ENCODE data around the gene C16orf74.
A peak's percentile ranks its signal among the peaks of the same experiment; 100 is the strongest.

DNA sequence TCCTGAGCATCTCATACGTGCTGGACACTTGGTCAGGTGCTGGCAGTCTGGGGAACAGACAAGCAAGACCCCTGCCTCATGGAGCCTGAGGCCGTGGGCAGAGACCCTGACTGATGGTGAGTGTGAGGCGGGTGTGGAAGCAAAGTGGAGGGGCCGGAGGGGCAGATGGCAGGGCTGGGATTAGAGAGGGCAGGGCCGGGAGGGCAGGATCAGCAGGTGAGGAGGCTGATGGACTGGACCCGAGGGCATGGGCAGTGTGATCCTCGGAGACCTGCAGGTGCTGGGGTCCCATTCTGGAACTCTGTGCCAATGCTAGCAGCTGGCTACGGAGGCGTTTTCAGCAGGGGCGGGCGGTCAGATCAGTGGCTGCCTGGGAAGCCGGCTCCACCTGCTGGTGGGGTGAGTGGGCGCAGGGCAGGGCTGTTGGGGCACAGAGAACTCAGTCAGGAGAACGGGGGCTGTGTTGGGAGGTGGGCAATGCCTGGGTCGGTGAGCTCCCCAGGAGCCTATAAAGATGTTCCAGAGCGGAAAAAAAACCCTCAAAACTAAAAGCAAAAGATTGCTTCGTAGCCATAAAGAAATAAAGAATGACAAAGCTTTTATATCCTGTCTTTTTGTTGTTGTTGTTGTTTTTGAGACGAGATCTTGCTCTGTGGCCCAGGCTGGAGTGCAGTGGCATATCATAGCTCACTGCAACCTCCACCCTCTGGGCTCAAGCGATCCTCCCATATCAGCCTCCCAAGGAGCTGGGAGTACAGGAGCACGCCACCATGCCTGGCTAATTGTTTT is 8.9 kb upstream of the C16orf74 start:
- TF ChIP-seq CTCF (IDR thresholded peaks at IDR 0.05 in 4 of 5, conservative IDR thresholded peaks at IDR 0.05 in 1 of 5) (peak in 4 of 5 experiments; percentile 65 to 73 (median 70)), POLR2A (IDR thresholded peaks at IDR 0.05) (no peak)

Measured in gastrocnemius medialis (tissue), 4 donors.